HG02943 (cell line): Measurements from ENCODE around the gene NCF1.
"Not testable (repeated sequence)": the region's sequence is repeated elsewhere in the genome, so short reads cannot be mapped to it uniquely, and the experiment has no call there.

ENCODE experiments used
- ATAC-seq: cut with Tn5 transposase; IDR thresholded peaks from one replicate; pipeline ENCODE4 v1.9.1; 2021; ENCODE audit warnings: mild to moderate bottlenecking, low read depth, moderate library complexity; ENCODE audit not compliant: unreplicated experiment

NCF1 gene

DNA sequence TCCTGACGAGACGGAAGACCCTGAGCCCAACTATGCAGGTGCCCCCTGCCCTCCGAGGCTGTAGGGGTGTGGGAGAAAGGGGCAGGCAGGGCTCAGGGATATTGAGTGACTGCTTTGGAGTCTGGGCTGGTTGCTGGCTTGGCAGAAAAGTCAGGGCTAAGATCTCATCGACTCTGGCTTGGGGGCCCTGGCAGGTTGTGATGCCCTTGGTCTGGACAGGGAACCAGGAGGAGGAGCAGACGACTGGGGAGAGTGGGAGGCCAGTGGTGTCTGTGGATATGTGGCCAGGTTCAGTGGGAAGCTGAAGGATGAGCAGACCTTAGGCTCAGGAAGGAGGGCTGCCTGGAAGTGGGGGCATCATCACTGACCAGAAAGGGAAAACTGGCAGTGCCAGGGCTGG lies 9.8 kb downstream of the NCF1 start:
- not testable (repeated sequence) for ATAC-seq

DNA sequence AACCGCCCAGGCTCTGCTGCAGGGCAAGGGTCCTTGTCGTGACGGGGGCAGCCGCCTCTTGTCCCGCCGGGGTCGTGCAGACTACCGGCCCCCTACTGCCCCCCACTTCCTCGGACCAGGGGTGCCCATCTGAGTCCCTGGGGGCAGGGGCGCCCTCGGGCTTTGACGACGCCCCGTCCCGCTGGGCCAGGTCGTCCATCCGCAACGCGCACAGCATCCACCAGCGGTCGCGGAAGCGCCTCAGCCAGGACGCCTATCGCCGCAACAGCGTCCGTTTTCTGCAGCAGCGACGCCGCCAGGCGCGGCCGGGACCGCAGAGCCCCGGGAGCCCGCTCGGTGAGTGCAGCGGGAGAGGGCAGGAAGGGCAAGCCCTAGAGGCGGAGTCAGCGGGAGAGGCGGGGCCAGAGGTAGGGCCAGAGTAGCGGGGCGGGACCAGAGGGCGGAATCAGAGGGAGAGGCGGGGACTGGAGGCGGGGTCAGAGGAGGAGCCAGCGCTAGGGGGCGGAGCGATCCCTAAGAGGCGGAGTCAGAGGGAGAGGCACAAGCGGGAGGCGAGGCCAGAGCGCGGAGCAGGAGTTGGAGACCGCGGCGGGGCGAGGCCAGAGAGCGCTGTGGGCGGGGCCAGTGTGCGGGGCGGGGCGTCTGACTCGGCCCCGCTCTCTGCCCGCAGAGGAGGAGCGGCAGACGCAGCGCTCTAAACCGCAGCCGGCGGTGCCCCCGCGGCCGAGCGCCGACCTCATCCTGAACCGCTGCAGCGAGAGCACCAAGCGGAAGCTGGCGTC lies 14.7 kb downstream of the NCF1 start:
- ATAC-seq: peak; percentile 84

DNA sequence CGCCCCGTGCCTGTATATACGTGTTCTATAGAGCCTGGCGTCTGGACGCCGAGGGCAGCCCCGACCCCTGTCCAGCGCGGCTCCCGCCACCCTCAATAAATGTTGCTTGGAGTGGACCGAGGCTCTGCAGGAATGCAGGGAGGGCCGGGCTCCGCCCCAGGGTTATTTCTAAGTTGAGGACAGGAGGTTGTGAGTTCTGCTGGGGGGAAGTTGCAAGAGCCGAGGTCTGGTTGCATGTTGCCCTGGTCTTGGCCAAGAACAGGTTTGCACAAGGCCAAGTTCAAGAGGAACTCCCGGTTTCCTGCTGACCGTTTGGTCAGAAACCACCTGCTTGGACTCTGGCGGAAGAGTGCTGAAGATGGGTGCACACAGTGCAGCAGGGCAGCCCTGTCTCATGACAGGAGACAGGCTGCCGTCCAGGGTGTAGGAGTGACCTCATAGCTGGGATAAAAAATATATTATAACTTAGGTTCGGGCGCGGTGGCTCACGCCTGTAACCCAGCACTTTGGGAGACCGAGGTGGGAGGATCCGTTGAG lies 15.5 kb downstream of the NCF1 start:
- peak; percentile 0 for ATAC-seq

DNA sequence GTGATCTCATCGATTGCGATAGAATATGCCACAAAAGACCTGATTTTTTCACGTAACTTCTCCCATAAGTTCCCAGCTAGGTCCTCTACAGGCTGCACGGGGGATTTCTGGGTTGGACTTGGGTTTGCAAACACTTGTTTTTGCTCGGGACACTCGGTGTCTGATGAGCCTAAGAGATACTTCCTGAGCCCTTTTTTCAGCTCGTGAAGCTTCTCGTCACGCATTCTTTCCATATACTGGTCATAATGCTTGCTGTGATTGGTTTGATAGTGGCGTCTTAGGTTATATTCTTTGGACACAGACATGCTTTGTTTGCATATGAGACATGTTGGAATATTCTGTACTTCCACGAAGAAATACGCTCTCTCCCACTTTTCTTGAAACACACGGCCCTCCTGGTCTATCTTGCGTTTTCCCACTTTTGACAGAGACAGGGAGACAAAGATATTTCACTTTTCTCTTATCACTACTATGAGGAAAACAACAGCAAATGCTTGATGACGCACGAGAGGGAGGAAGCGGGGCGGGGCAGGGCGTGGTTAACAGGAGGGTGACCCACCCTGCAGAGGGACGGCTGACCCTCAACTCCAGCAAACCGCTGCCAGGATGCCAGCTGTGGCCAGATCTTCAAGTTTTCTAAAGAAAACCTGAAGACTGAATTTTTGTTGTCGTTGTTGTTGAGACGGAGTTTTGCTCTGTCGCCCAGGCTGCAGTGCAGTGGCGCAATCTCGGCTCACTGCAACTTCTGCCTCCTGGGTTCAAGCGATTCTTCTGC lies 24.2 kb downstream of the NCF1 start:
- ATAC-seq: not testable (repeated sequence)

DNA sequence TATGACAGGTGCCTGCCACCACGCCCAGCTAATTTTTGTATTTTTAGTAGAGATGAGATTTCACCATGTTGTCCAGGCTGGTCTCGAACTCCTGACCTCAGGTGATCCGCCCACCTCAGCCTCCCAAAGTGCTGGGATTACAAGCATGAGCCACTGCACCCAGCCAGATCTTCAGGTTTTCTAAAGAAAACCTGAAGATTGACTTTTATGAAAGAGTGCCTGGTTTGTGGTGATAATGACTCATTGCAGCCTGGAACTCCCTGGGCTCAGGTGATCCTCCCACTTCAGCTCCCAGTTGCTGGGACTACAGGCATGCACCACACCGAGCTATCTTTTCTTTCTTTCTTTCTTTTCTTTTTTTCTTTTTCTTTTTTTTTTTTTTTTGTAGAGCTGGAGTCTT lies 24.8 kb downstream of the NCF1 start:
- ATAC-seq: not testable (repeated sequence)

DNA sequence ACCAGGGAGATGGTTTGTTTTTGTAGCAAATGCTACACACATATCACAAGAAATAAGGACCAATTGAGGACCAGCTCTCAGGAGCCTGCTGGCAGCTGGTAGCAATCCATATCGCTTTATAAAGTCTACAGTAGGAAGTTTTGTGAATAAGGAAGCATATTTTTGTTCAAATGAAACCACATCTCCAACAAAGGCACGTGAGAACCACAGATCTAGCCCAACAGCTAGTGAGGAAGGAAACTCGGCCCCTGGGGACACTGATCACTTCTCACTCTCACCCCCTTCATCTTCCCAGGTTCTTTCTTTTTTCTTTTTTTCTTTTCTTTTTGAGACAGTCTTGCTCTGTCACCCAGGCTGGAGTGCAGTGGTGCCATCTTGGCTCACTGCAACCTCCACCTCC lies 42.1 kb downstream of the NCF1 start:
- not testable (repeated sequence) for ATAC-seq

DNA sequence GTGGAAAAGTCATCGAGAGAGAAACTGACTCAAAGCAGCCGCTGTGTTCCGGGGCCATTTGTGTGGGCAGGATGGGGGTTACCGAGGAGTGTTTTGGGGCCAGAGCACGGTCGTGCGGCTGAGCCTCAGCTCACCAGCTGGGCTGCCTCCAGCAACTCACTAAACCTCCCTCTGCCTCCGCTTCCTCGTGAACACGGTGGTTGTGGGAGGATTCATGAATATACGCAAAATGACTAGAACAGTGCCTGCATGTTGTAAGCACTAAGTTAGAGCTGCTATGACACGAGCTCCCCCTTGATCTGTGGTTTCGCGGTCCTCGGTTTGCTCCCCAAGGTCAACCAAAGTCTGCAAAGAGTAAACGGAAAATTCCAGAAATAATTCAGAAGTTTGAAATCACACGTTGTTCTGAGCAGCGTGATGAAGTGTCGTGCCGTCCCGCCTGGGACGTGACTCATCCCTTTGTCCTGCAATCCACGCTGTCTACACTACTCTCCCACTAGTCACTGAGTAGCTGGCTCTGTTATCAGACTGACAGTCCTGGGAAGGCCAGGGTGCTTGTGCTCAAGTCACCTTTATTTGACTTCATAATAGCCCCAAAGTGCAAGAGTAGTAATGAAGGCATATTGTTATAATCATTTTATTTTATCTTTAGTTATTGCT lies 46.5 kb downstream of the NCF1 start:
- peak; percentile 72 for ATAC-seq

DNA sequence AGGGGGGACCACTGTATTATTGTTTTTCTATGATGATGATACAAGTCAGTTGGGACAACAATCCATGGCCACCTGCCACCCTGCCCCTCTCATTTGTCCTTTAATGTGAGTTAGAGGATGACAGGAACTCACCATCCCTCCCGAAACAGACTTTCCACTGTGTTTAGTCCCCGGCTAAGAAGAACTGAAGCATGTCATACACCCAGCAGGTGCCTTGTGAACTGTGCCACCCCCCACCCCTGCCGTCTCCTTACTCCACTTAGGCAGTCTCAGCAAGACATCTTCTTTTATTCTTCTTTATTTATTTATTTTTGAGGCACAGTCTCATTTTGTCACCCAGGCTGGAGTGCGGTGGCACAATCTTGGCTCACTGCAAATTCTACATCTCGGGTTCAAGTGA lies 47.4 kb downstream of the NCF1 start:
- ATAC-seq: not testable (repeated sequence)

DNA sequence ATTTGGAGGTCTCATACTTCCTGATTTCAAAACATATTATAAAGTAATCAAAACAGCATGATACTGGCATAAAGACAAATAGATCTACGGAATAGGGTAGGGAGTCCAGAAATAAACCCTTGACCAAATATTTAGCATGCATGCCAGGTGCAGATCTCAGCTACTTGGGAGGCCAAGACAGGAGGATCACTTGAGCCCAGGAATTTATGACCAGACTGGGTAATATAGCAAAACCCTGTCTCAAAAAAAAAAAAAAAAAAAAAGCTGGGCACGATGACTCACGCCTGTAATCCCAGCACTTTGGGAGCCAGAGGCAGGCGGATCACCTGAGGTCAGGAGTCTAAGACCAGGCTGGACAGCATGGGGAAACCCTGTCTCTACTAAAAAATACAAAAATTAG lies 56.1 kb downstream of the NCF1 start:
- ATAC-seq: not testable (repeated sequence)

DNA sequence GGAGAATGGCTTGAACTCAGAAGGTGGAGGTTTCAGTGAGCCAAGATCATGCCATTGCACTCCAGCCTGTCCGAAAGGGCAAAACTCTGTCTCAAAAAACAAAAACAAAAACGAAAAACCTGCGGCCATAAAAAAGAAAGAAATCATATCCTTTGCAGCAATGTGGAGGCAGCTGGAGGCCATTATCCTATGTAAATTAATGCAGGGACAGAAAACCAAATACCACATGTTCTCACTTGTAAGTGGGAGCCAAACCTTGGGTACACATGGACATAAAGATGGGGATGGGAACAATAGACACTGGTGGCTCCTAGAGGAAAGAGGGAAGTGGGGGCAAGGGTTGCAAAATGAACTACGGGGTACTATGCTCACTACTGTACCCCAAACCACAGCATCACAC lies 56.6 kb downstream of the NCF1 start:
- not testable (repeated sequence) for ATAC-seq
